ENCODE data around the gene APOBEC3A.
"Not testable (repeated sequence)": the region's sequence is repeated elsewhere in the genome, so short reads cannot be mapped to it uniquely, and the experiment has no call there.

The APOBEC3A gene

DNA sequence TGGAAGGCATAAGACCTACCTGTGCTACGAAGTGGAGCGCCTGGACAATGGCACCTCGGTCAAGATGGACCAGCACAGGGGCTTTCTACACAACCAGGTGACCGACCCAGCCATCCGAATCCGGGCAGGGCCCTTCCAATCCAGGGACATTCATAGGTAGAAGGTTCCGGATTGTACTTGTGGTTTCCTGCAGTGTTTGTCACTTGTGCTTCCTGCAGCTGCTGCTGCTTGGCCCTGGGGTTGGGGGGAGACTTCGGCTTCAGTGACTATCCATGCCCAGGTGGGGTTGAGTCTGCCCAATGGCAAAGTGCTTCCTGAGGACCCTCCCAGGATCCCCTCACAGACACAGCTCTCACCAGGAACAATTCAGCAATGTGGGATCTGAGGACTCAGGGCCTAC is 2.2 kb downstream of the APOBEC3A start:
- no peak overlapping the region for H3K14ac ChIP-seq (ENCODE audit: low read length)
- H3K4me2 ChIP-seq (ENCODE audit: low read length) = no peak overlapping the region
- no peaks in the 10 kb centered on the region for H3K27me3 ChIP-seq (ENCODE audit: insufficient read depth, low read length)
- H3K9ac ChIP-seq (ENCODE audit: low read length) = no peak overlapping the region
- WGBS (ENCODE audit: extremely low coverage, insufficient coverage, insufficient read length) = no CpG with 5 or more reads among the region's 8 CpGs
- no peak overlapping the region for H3K4me3 ChIP-seq (ENCODE audit: low read depth, low read length)
- H2BK12ac ChIP-seq (ENCODE audit: low read length) = no peak overlapping the region
- no peak overlapping the region for H3K4ac ChIP-seq (ENCODE audit: low read depth, low read length)
- DNase-seq = no peak
- no peak overlapping the region for H2BK120ac ChIP-seq (ENCODE audit: insufficient read depth, low read length, poor library complexity)
- H3K79me2 ChIP-seq (ENCODE audit: control insufficient read depth, insufficient read depth, low read length, poor library complexity) = no peaks in the 10 kb centered on the region
- peaks cover 2% of the 10 kb centered on the region for H3K9me3 ChIP-seq (ENCODE audit: insufficient read depth, low read depth, low read length)
- no peak overlapping the region for H4K12ac ChIP-seq (ENCODE audit: low read depth, low read length)
- no peak overlapping the region for H3K23ac ChIP-seq (ENCODE audit: low read length)
- no peak overlapping the region for H2AFZ ChIP-seq (ENCODE audit: insufficient read depth, low read length, poor library complexity)
- H4K91ac ChIP-seq (ENCODE audit: low read depth, low read length) = no peak overlapping the region
- no peaks in the 10 kb centered on the region for H3K36me3 ChIP-seq (ENCODE audit: control insufficient read depth in 1 of 2, insufficient read depth in 2 of 2, low read length in 2 of 2)
- H3K18ac ChIP-seq (ENCODE audit: low read length) = no peak overlapping the region
- no peaks in the 10 kb centered on the region for H3K79me1 ChIP-seq (ENCODE audit: low read length)
- no peak overlapping the region for H2AK5ac ChIP-seq (ENCODE audit: low read length)
- no peak overlapping the region for H3K27ac ChIP-seq (ENCODE audit: low read depth, low read length)
- no peaks in the 10 kb centered on the region for H3K4me1 ChIP-seq (ENCODE audit: control insufficient read depth in 1 of 2, insufficient read depth in 2 of 2, low read length in 2 of 2)
- H2BK5ac ChIP-seq (ENCODE audit: low read depth, low read length, poor library complexity) = no peak overlapping the region
- H4K8ac ChIP-seq (ENCODE audit: low read depth, low read length) = no peak overlapping the region

- not testable (repeated sequence) for H2AK5ac ChIP-seq (ENCODE audit: low read length); H3K4me2 ChIP-seq (ENCODE audit: low read length); H2AFZ ChIP-seq (ENCODE audit: insufficient read depth, low read length, poor library complexity); H3K36me3 ChIP-seq (ENCODE audit: control insufficient read depth in 1 of 2, insufficient read depth in 2 of 2, low read length in 2 of 2); H2BK12ac ChIP-seq (ENCODE audit: low read length); H3K79me2 ChIP-seq (ENCODE audit: control insufficient read depth, insufficient read depth, low read length, poor library complexity); H3K27me3 ChIP-seq (ENCODE audit: insufficient read depth, low read length); H3K4me3 ChIP-seq (ENCODE audit: low read depth, low read length); H3K9me3 ChIP-seq (ENCODE audit: insufficient read depth, low read depth, low read length); H3K9ac ChIP-seq (ENCODE audit: low read length); H2BK120ac ChIP-seq (ENCODE audit: insufficient read depth, low read length, poor library complexity); H3K18ac ChIP-seq (ENCODE audit: low read length); H3K4ac ChIP-seq (ENCODE audit: low read depth, low read length); H4K8ac ChIP-seq (ENCODE audit: low read depth, low read length); H3K27ac ChIP-seq (ENCODE audit: low read depth, low read length); H3K14ac ChIP-seq (ENCODE audit: low read length); H3K79me1 ChIP-seq (ENCODE audit: low read length); H3K23ac ChIP-seq (ENCODE audit: low read length); H2BK5ac ChIP-seq (ENCODE audit: low read depth, low read length, poor library complexity); DNase-seq; H4K12ac ChIP-seq (ENCODE audit: low read depth, low read length); H4K91ac ChIP-seq (ENCODE audit: low read depth, low read length); H3K4me1 ChIP-seq (ENCODE audit: control insufficient read depth in 1 of 2, insufficient read depth in 2 of 2, low read length in 2 of 2)
- WGBS (ENCODE audit: extremely low coverage, insufficient coverage, insufficient read length) = no CpG with 5 or more reads among the region's 4 CpGs
Observed at GRCh38 chr22:38960673-38961072, 3.3 kb downstream of the APOBEC3A start.

GRCh38 chr22:38963291-38963738 is 5.9 kb downstream of the APOBEC3A start:
- not testable (repeated sequence) for H3K14ac ChIP-seq (ENCODE audit: low read length); H3K27me3 ChIP-seq (ENCODE audit: insufficient read depth, low read length); DNase-seq; H3K79me1 ChIP-seq (ENCODE audit: low read length); H2AK5ac ChIP-seq (ENCODE audit: low read length); H3K9me3 ChIP-seq (ENCODE audit: insufficient read depth, low read depth, low read length); H3K23ac ChIP-seq (ENCODE audit: low read length); H3K4me1 ChIP-seq (ENCODE audit: control insufficient read depth in 1 of 2, insufficient read depth in 2 of 2, low read length in 2 of 2); H3K18ac ChIP-seq (ENCODE audit: low read length); H4K91ac ChIP-seq (ENCODE audit: low read depth, low read length); H2AFZ ChIP-seq (ENCODE audit: insufficient read depth, low read length, poor library complexity); H3K4me2 ChIP-seq (ENCODE audit: low read length); H3K27ac ChIP-seq (ENCODE audit: low read depth, low read length); H4K12ac ChIP-seq (ENCODE audit: low read depth, low read length); H3K4me3 ChIP-seq (ENCODE audit: low read depth, low read length); H2BK120ac ChIP-seq (ENCODE audit: insufficient read depth, low read length, poor library complexity); H3K4ac ChIP-seq (ENCODE audit: low read depth, low read length); H3K79me2 ChIP-seq (ENCODE audit: control insufficient read depth, insufficient read depth, low read length, poor library complexity); H2BK12ac ChIP-seq (ENCODE audit: low read length); H3K36me3 ChIP-seq (ENCODE audit: control insufficient read depth in 1 of 2, insufficient read depth in 2 of 2, low read length in 2 of 2); H2BK5ac ChIP-seq (ENCODE audit: low read depth, low read length, poor library complexity); H3K9ac ChIP-seq (ENCODE audit: low read length); H4K8ac ChIP-seq (ENCODE audit: low read depth, low read length)
- WGBS (ENCODE audit: extremely low coverage, insufficient coverage, insufficient read length) = no CpG with 5 or more reads among the region's 11 CpGs

DNA sequence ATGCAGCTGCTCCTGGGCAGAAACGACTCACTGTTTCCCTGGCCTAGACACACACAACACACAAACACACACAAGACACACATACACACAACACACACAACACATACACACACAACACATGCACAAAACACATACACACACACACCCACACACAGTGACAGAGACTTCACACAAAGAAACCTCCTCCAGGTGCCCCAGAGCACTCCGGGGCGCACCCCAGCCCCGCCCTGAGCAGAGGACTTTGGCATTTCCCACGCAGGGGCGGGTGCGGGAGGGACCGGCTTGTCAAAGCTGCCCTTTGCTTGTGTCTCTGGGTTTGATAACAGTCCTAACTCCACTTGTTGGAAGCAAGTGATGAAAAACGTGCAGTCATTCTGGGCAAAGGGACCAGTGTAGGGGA is 6.5 kb downstream of the APOBEC3A start:
- Histone ChIP-seq H3K18ac (ENCODE audit: low read length) (no peak overlapping the region), H3K27ac (ENCODE audit: low read depth, low read length) (no peak overlapping the region), H2BK120ac (ENCODE audit: insufficient read depth, low read length, poor library complexity) (no peak overlapping the region), H3K4ac (ENCODE audit: low read depth, low read length) (no peak overlapping the region), H4K91ac (ENCODE audit: low read depth, low read length) (no peak overlapping the region), H2BK5ac (ENCODE audit: low read depth, low read length, poor library complexity) (no peak overlapping the region), H3K79me2 (ENCODE audit: control insufficient read depth, insufficient read depth, low read length, poor library complexity) (no peaks in the 10 kb centered on the region), H3K79me1 (ENCODE audit: low read length) (no peaks in the 10 kb centered on the region), H3K9me3 (ENCODE audit: insufficient read depth, low read depth, low read length) (no peaks in the 10 kb centered on the region), H3K23ac (ENCODE audit: low read length) (no peak overlapping the region), H3K36me3 (ENCODE audit: control insufficient read depth in 1 of 2, insufficient read depth in 2 of 2, low read length in 2 of 2) (no peaks in the 10 kb centered on the region), H3K4me1 (ENCODE audit: control insufficient read depth in 1 of 2, insufficient read depth in 2 of 2, low read length in 2 of 2) (no peaks in the 10 kb centered on the region), H3K9ac (ENCODE audit: low read length) (no peak overlapping the region), H2AFZ (ENCODE audit: insufficient read depth, low read length, poor library complexity) (no peak overlapping the region), H3K14ac (ENCODE audit: low read length) (no peak overlapping the region), H3K27me3 (ENCODE audit: insufficient read depth, low read length) (no peaks in the 10 kb centered on the region), H3K4me3 (ENCODE audit: low read depth, low read length) (no peak overlapping the region), H3K4me2 (ENCODE audit: low read length) (no peak overlapping the region), H2AK5ac (ENCODE audit: low read length) (no peak overlapping the region), H2BK12ac (ENCODE audit: low read length) (no peak overlapping the region), H4K12ac (ENCODE audit: low read depth, low read length) (no peak overlapping the region), H4K8ac (ENCODE audit: low read depth, low read length) (no peak overlapping the region)
- no CpG with 5 or more reads among the region's 9 CpGs for WGBS (ENCODE audit: extremely low coverage, insufficient coverage, insufficient read length)
- DNase-seq = no peak

All from trophoblast cell (in vitro differentiated cells and primary cell).